Activated CD4-positive, alpha-beta T cell treated with anti-CD3 and anti-CD28 coated beads, Interleukin-2, amount 10 ng/mL, durations not matched to agents 24 days and 14 days (primary cell): ENCODE data around the gene TMEM200B. TPM values are rescaled to one million over a fixed set of nuclear protein-coding genes. Genes with fewer than 3 reads are reported as not detected.

ENCODE experiments used
- DNase-seq: peaks from one replicate; pipeline ENCODE4 v3.0.0; 2022
- H3K27ac Mint-ChIP-seq: one replicate; pipeline ENCODE4 v1.8.0; 2022; ENCODE audit warnings: mild to moderate bottlenecking, mixed read lengths
- H3K27me3 Mint-ChIP-seq: one replicate; pipeline ENCODE4 v1.8.0; 2022; ENCODE audit warnings: mixed read lengths
- H3K36me3 Mint-ChIP-seq: one replicate; pipeline ENCODE4 v1.8.0; 2022; ENCODE audit warnings: low read depth, mild to moderate bottlenecking, mixed read lengths
- H3K4me1 Mint-ChIP-seq: one replicate; pipeline ENCODE4 v1.8.0; 2021; ENCODE audit warnings: mixed read lengths
- H3K4me3 Mint-ChIP-seq: one replicate; pipeline ENCODE4 v1.8.0; 2022; ENCODE audit warnings: mild to moderate bottlenecking, moderate library complexity, mixed read lengths
- H3K9me3 Mint-ChIP-seq: one replicate; pipeline ENCODE4 v1.8.0; 2021; ENCODE audit warnings: mixed read lengths
- intact Hi-C: fragments of 100-400 bp; cut with micrococcal nuclease; formaldehyde crosslinking; loops from one replicate; pipeline ENCODE4 v1.15.1; 2023
- total RNA-seq: library from RNA; stranded (reverse); gene quantifications from 2 replicates; pipeline ENCODE4 v1.2.3, GENCODE V29; 2022

TMEM200B gene
- 0.66 and 0.72 TPM in 2 replicates for total RNA-seq

DNA sequence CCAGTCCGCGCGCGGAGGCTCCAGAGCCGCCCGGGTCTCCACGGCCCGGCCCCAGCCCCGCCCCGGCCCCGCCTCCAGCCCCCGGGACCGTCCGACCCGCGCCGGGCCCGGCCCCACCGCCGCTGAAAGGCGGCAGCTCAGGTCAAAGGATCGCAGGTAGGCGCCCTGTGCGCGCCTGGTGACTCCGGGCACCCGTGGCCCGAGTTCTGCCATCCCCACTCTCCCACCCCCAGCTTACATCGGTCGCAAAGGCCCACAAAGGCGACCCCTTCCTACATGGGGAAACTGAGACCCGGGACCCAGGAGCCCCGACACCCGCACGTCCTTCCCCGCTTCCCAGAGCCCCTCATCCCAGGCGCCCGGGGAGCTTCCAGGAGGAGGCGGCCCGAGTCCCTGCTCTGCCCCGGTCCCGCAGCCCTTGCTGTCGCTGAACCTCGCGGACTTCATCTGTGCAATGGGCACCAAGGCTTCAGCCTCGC is at the start of gene TMEM200B:
TSS of gene TMEM200B (minus strand) at position 17 of the 479 bp plus-strand sequence. CDS start 2,075 bp downstream, outside the sequence.
- Mint-ChIP-seq H3K4me3 (peak within 1 kb of the TSS; percentile 82), H3K36me3 (peaks cover 5% of the 10 kb centered on the region), H3K27me3 (peaks cover 17% of the 10 kb centered on the region), H3K9me3 (no peaks in the 10 kb centered on the region), H3K4me1 (peaks cover 6% of the 10 kb centered on the region), H3K27ac (peak within 1 kb of the TSS; percentile 29)
- intact Hi-C loops: loop anchor here (1.0 to 10.0 kb wide), 3 partner anchors 57 to 78 kb away; partner anchors contain the start of gene SRSF4
- no peak for DNase-seq

GRCh38 chr1:29172415-29172939 is 48.8 kb upstream of the TMEM200B start:
- H3K27ac Mint-ChIP-seq: no peak overlapping the region
- H3K4me1 Mint-ChIP-seq: peaks cover 49% of the 10 kb centered on the region
- no peak for DNase-seq
- no peaks in the 10 kb centered on the region for H3K9me3 Mint-ChIP-seq
- peak overlapping the region; percentile 10 for H3K4me3 Mint-ChIP-seq
- peaks cover 37% of the 10 kb centered on the region for H3K36me3 Mint-ChIP-seq
- no peaks in the 10 kb centered on the region for H3K27me3 Mint-ChIP-seq
- intact Hi-C loops: no loop called here

GRCh38 chr1:29171521-29171920 is 47.8 kb upstream of the TMEM200B start:
- Mint-ChIP-seq H3K27ac (no peak overlapping the region), H3K4me3 (peak overlapping the region; percentile 65), H3K27me3 (no peaks in the 10 kb centered on the region), H3K4me1 (peaks cover 50% of the 10 kb centered on the region), H3K9me3 (no peaks in the 10 kb centered on the region), H3K36me3 (peaks cover 40% of the 10 kb centered on the region)
- intact Hi-C loops: no loop called here
- no peak for DNase-seq

DNA sequence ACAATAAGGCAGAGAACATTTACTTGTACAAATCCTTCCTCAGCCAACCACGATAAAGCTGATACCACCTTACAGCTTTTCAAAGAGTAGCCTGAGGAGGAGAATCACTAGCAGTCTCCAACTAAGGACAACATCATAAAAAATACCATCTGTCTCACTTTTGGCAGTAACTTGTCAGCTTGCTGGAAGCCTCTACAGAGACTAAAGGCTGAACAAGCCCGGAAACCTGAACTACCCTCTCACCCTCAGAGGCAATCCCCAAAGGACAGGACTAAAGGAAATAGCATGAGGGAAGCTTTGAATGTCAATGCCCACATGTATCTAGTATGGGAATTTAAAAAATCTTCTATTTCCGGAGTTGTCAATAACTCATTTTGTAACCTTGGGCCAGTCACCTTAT is 47.4 kb upstream of the TMEM200B start:
- Mint-ChIP-seq H3K9me3 (no peaks in the 10 kb centered on the region), H3K4me1 (peaks cover 53% of the 10 kb centered on the region), H3K27ac (no peak overlapping the region), H3K4me3 (peak overlapping the region; percentile 65), H3K27me3 (no peaks in the 10 kb centered on the region), H3K36me3 (peaks cover 43% of the 10 kb centered on the region)
- DNase-seq: no peak
- intact Hi-C loops: no loop called here

- H3K36me3 Mint-ChIP-seq: peaks cover 50% of the 10 kb centered on the region
- peak overlapping the region; percentile 42 for H3K27ac Mint-ChIP-seq
- no peak overlapping the region for H3K4me3 Mint-ChIP-seq
- intact Hi-C loops: no loop called here
- H3K4me1 Mint-ChIP-seq: peaks cover 60% of the 10 kb centered on the region
- H3K27me3 Mint-ChIP-seq: no peaks in the 10 kb centered on the region
- no peaks in the 10 kb centered on the region for H3K9me3 Mint-ChIP-seq
- DNase-seq: no peak
Observed at GRCh38 chr1:29169976-29170375, 46.3 kb upstream of the TMEM200B start.

GRCh38 chr1:29167904-29168303 is 44.2 kb upstream of the TMEM200B start:
- H3K4me1 Mint-ChIP-seq: peaks cover 65% of the 10 kb centered on the region
- no peaks in the 10 kb centered on the region for H3K9me3 Mint-ChIP-seq
- intact Hi-C loops: no loop called here
- H3K27me3 Mint-ChIP-seq: no peaks in the 10 kb centered on the region
- DNase-seq: no peak
- no peak overlapping the region for H3K4me3 Mint-ChIP-seq
- H3K27ac Mint-ChIP-seq: no peak overlapping the region
- peaks cover 56% of the 10 kb centered on the region for H3K36me3 Mint-ChIP-seq

- Mint-ChIP-seq H3K36me3 (peaks cover 51% of the 10 kb centered on the region), H3K27me3 (no peaks in the 10 kb centered on the region), H3K27ac (peak overlapping the region; percentile 86), H3K4me1 (peaks cover 62% of the 10 kb centered on the region), H3K4me3 (no peak overlapping the region), H3K9me3 (no peaks in the 10 kb centered on the region)
- intact Hi-C loops: no loop called here
- DNase-seq: peak; percentile 73
Observed at GRCh38 chr1:29166291-29166878, 42.7 kb upstream of the TMEM200B start.

DNA sequence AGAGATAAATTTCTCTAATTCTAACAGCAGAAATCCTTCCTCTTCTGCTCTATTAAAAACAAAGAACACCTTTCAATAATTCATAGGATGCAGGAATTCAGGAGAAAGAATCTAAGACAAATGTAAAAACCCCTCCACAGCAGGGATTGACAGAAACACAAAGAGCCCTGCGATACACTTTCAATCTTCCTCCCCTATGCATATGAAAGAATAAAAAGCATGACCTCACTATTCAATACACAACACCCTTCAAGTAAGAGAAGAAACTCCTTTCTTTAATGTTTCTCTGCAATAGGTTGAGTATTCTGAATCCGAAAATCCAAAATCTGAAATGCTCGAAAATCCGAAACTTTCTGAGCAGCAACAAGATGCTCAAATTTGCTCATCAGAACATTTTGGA is 40.9 kb upstream of the TMEM200B start:
- Mint-ChIP-seq H3K27ac (no peak overlapping the region), H3K4me1 (peaks cover 48% of the 10 kb centered on the region)

DNA sequence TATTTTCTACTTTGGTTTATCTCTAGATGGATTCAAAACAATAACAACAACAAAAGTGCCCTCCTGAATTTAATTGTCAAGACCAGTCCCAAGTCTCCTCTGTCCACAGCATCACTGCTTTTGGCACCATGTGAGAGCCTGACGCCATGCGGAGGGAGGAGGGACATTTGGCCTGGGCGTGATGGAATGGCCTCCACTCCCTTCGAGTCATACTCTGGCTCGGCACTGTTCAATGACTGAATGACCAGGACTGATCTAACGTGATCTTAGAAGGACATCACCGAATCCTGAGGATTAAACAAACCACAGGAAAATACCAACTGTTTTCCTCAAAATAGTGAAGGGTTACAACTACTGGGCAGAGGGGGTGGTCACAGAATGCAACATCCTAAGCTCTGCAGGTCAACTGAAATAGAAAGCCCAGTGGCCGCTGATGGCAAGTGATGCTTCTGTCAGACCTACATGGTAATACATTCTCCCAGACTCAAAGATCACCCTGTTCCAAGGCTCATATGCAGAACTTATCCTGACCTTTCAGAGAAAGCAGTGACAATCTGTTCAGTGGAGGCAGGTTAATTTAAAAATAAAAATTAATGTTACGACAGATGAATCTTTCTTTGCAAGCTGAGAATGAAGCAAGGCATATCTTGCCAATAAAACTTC is 38.9 kb upstream of the TMEM200B start:
- intact Hi-C loops: no loop called here
- no peak overlapping the region for H3K4me3 Mint-ChIP-seq
- no peaks in the 10 kb centered on the region for H3K27me3 Mint-ChIP-seq
- DNase-seq: no peak
- peaks cover 60% of the 10 kb centered on the region for H3K36me3 Mint-ChIP-seq
- H3K4me1 Mint-ChIP-seq: peaks cover 37% of the 10 kb centered on the region
- H3K9me3 Mint-ChIP-seq: no peaks in the 10 kb centered on the region
- H3K27ac Mint-ChIP-seq: no peak overlapping the region

More for the DNA sequence above, 40.9 kb upstream of the TMEM200B start:
- H3K27me3 Mint-ChIP-seq: no peaks in the 10 kb centered on the region
- H3K9me3 Mint-ChIP-seq: no peaks in the 10 kb centered on the region
- intact Hi-C loops: no loop called here
- H3K36me3 Mint-ChIP-seq: peaks cover 50% of the 10 kb centered on the region
- no peak for DNase-seq
- H3K4me3 Mint-ChIP-seq: no peak overlapping the region

DNA sequence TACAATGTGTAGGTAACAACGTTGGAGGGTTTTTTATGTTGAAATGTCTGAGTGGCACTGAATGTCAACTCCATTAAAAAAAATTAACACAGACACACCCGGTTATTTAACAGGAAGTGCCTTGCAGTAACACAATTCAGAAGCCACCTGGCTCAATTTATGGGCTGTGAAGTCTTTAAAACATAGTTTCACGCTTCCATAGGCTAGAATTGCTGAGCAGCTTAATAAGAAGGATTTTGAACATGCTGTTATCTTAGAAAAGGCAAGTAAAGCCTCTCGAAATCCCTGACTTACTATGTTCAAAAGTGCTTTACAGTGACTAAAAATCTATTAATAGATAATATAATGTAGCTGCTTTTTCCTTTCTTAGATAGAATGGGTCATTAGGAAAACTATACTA is 38.3 kb upstream of the TMEM200B start:
- Mint-ChIP-seq H3K9me3 (no peaks in the 10 kb centered on the region), H3K4me3 (no peak overlapping the region), H3K36me3 (peaks cover 62% of the 10 kb centered on the region), H3K27me3 (no peaks in the 10 kb centered on the region), H3K27ac (no peak overlapping the region), H3K4me1 (peaks cover 34% of the 10 kb centered on the region)
- intact Hi-C loops: no loop called here
- DNase-seq: no peak

GRCh38 chr1:29159773-29160172 is 36.1 kb upstream of the TMEM200B start:
- DNase-seq: no peak
- intact Hi-C loops: no loop called here
- Mint-ChIP-seq H3K4me3 (no peak overlapping the region), H3K9me3 (no peaks in the 10 kb centered on the region), H3K36me3 (peaks cover 60% of the 10 kb centered on the region), H3K27me3 (no peaks in the 10 kb centered on the region), H3K4me1 (peaks cover 15% of the 10 kb centered on the region), H3K27ac (no peak overlapping the region)

DNA sequence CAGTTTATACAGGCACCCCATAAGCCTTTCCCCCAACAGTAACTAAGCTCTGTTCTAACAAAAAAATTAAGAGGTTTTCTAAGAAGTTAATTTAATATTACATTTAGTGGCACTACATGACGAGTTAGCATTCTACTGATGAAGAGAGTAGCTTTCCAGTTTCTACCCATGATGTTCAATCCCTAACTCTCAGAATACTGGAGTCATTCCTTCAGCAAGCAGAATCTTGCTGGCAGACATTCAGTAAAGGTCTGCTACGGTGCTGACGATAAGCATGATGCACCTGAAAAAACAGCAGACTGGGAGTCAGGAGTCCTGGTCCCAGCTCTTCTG is 33.5 kb upstream of the TMEM200B start:
- Mint-ChIP-seq H3K36me3 (peaks cover 67% of the 10 kb centered on the region), H3K9me3 (no peaks in the 10 kb centered on the region), H3K4me3 (no peak overlapping the region), H3K27ac (no peak overlapping the region), H3K4me1 (peaks cover 6% of the 10 kb centered on the region), H3K27me3 (no peaks in the 10 kb centered on the region)
- no peak for DNase-seq
- intact Hi-C loops: no loop called here

GRCh38 chr1:29156543-29157268 is 33.0 kb upstream of the TMEM200B start:
- Mint-ChIP-seq H3K4me3 (no peak overlapping the region), H3K36me3 (peaks cover 72% of the 10 kb centered on the region), H3K4me1 (peaks cover 4% of the 10 kb centered on the region), H3K9me3 (no peaks in the 10 kb centered on the region), H3K27me3 (no peaks in the 10 kb centered on the region), H3K27ac (no peak overlapping the region)
- no peak for DNase-seq
- intact Hi-C loops: no loop called here
